H9 (cell line): ENCODE measurements around the gene TAF1. TPM values are rescaled to one million over a fixed set of nuclear protein-coding genes. Genes with fewer than 3 reads are reported as not detected.

Experiments used
- DNase-seq: peaks from one replicate; pipeline ENCODE4 v3.0.0-alpha.2; 2017
- H2AFZ ChIP-seq: one replicate; pipeline ENCODE4 v1.6.1; 2013; ENCODE audit warnings: mild to moderate bottlenecking, low read length, control low read depth, moderate library complexity
- H2AK5ac ChIP-seq: 2 replicates; pipeline ENCODE4 v1.6.1; 2013; ENCODE audit warnings: low read length, control low read depth, mixed read lengths; ENCODE audit not compliant: insufficient read length
- H2BK120ac ChIP-seq: one replicate; pipeline ENCODE4 v1.6.1; 2013; ENCODE audit warnings: low read depth, mild to moderate bottlenecking, low read length, control low read depth, inconsistent platforms; ENCODE audit not compliant: poor library complexity, severe bottlenecking
- H2BK12ac ChIP-seq: 2 replicates; pipeline ENCODE4 v1.6.1; 2013; ENCODE audit warnings: low read length, control low read depth, mixed read lengths, low read depth; ENCODE audit not compliant: insufficient read length
- H2BK15ac ChIP-seq: 2 replicates; pipeline ENCODE4 v1.6.1; 2013; ENCODE audit warnings: low read depth, low read length, control low read depth
- H2BK20ac ChIP-seq: one replicate; pipeline ENCODE4 v1.6.1; 2013; ENCODE audit warnings: low read depth, mild to moderate bottlenecking, low read length, control low read depth, inconsistent platforms; ENCODE audit not compliant: poor library complexity, severe bottlenecking
- H2BK5ac ChIP-seq: 2 replicates; pipeline ENCODE4 v1.6.1; 2013; ENCODE audit warnings: low read length, control low read depth, mixed read lengths; ENCODE audit not compliant: insufficient read length
- H3K14ac ChIP-seq: 2 replicates; pipeline ENCODE4 v1.6.1; 2013; ENCODE audit warnings: low read length, control low read depth; ENCODE audit not compliant: insufficient read depth
- H3K18ac ChIP-seq: 2 replicates; pipeline ENCODE4 v1.6.1; 2013; ENCODE audit warnings: low read depth, mild to moderate bottlenecking, mixed read lengths, low read length, control low read depth; ENCODE audit not compliant: insufficient read length
- H3K23ac ChIP-seq: 2 replicates; pipeline ENCODE4 v1.6.1; 2013; ENCODE audit warnings: low read length, control low read depth, mixed read lengths, low read depth; ENCODE audit not compliant: insufficient read length
- H3K23me2 ChIP-seq: 2 replicates; pipeline ENCODE4 v1.6.1; 2013; ENCODE audit warnings: low read depth, mild to moderate bottlenecking, mixed read lengths, low read length, control low read depth; ENCODE audit not compliant: insufficient read length, poor library complexity, severe bottlenecking
- H3K27ac ChIP-seq: 2 replicates; pipeline ENCODE4 v1.5.1; 2013; ENCODE audit warnings: low read length, control low read depth, mixed read lengths, low read depth; ENCODE audit not compliant: insufficient read length
- H3K27me3 ChIP-seq: 2 replicates; pipeline ENCODE4 v1.6.1; 2013; ENCODE audit warnings: low read length, control low read depth, inconsistent platforms; ENCODE audit not compliant: insufficient read depth
- H3K4ac ChIP-seq: 2 replicates; pipeline ENCODE4 v1.6.1; 2013; ENCODE audit warnings: low read depth, mild to moderate bottlenecking, control low read depth, inconsistent platforms, low read length, moderate library complexity
- H3K4me1 ChIP-seq: 2 replicates; pipeline ENCODE4 v1.6.1; 2013; ENCODE audit warnings: low read length, control low read depth, inconsistent platforms; ENCODE audit not compliant: insufficient read depth
- H3K4me2 ChIP-seq: 2 replicates; pipeline ENCODE4 v1.6.1; 2013; ENCODE audit warnings: low read length, control low read depth, mixed read lengths; ENCODE audit not compliant: insufficient read length, insufficient read depth
- H3K56ac ChIP-seq: 2 replicates; pipeline ENCODE4 v1.6.1; 2013; ENCODE audit warnings: low read depth, mild to moderate bottlenecking, mixed read lengths, low read length, control low read depth; ENCODE audit not compliant: insufficient read length
- H3K79me1 ChIP-seq: 2 replicates; pipeline ENCODE4 v1.6.1; 2013; ENCODE audit warnings: low read depth, mild to moderate bottlenecking, moderate library complexity, low read length, control low read depth, inconsistent platforms; ENCODE audit not compliant: insufficient read depth, poor library complexity, severe bottlenecking
- H3K79me2 ChIP-seq: 2 replicates; pipeline ENCODE4 v1.6.1; 2013; ENCODE audit warnings: low read length, control low read depth, inconsistent platforms; ENCODE audit not compliant: insufficient read depth
- H3K9ac ChIP-seq: 2 replicates; pipeline ENCODE4 v1.6.1; 2013; ENCODE audit warnings: low read length, control low read depth, mixed read lengths; ENCODE audit not compliant: insufficient read length; ENCODE audit errors: extremely low read depth
- H3K9me3 ChIP-seq: one replicate; pipeline ENCODE4 v1.6.1; 2013; ENCODE audit warnings: low read depth, low read length, inconsistent platforms; ENCODE audit not compliant: control insufficient read depth
- H3T11ph ChIP-seq: one replicate; pipeline ENCODE4 v1.6.1; 2013; ENCODE audit warnings: mild to moderate bottlenecking, low read length, control low read depth, inconsistent platforms
- H4K20me1 ChIP-seq: one replicate; pipeline ENCODE4 v1.6.1; 2013; ENCODE audit not compliant: control insufficient read depth, insufficient read length, insufficient read depth
- H4K5ac ChIP-seq: 2 replicates; pipeline ENCODE4 v1.6.1; 2013; ENCODE audit warnings: low read depth, mild to moderate bottlenecking, mixed read lengths, low read length, control low read depth; ENCODE audit not compliant: insufficient read length
- H4K8ac ChIP-seq: replicated peaks from 2 replicates; pipeline ENCODE4 v1.6.1; 2013; ENCODE audit warnings: low read length, control low read depth, mixed read lengths, low read depth; ENCODE audit not compliant: insufficient read length
- H4K91ac ChIP-seq: 2 replicates; pipeline ENCODE4 v1.6.1; 2013; ENCODE audit warnings: low read depth, mild to moderate bottlenecking, moderate library complexity, mixed read lengths, low read length, control low read depth; ENCODE audit not compliant: insufficient read length
- H3K27ac Mint-ChIP-seq, 3 experiments: 2 replicates in 2 of 3; 3 replicates in 1 of 3; pipeline ENCODE4 v1.8.0; 2020 to 2021; ENCODE audit warnings: mixed read lengths in 3 of 3, mild to moderate bottlenecking in 1 of 3, moderate library complexity in 1 of 3
- H3K27me3 Mint-ChIP-seq: 2 replicates; pipeline ENCODE4 v1.8.0; 2021; ENCODE audit warnings: low read depth, mild to moderate bottlenecking, moderate library complexity, mixed read lengths
- H3K36me3 Mint-ChIP-seq, 3 experiments: 2 replicates in 2 of 3; 3 replicates in 1 of 3; pipeline ENCODE4 v1.8.0; 2020 to 2021; ENCODE audit warnings: low read depth in 3 of 3, mixed read lengths in 3 of 3; ENCODE audit not compliant: insufficient read depth in 1 of 3
- H3K4me1 Mint-ChIP-seq, 2 experiments: 2 replicates each; pipeline ENCODE4 v1.8.0; 2020; ENCODE audit warnings: mixed read lengths in 2 of 2
- H3K4me3 Mint-ChIP-seq, 2 experiments: 2 replicates in 1 of 2; 3 replicates in 1 of 2; pipeline ENCODE4 v1.8.0; 2020 to 2021; ENCODE audit warnings: mild to moderate bottlenecking in 2 of 2, mixed read lengths in 2 of 2, moderate library complexity in 1 of 2
- H3K9me3 Mint-ChIP-seq, 2 experiments: 2 replicates in 1 of 2; 3 replicates in 1 of 2; pipeline ENCODE4 v1.8.0; 2020; ENCODE audit warnings: mild to moderate bottlenecking in 2 of 2, mixed read lengths in 2 of 2, moderate library complexity in 1 of 2
- WGBS: extraction: QIAGEN DNeasy Blood & Tissue Kit; methylation state at CpG from one replicate; pipeline ENCODE4 v1.1.7; 2013; ENCODE audit warnings: missing lambda C conversion rate, low lambda C conversion rate, mixed read lengths; ENCODE audit not compliant: insufficient read length; ENCODE audit errors: extremely low coverage; 5-methylcytosine and 5-hydroxymethylcytosine counted together
- total RNA-seq: library from RNA; stranded (reverse); gene quantifications from 2 replicates; pipeline ENCODE4 v1.2.1, GENCODE V29; 2021
- TF ChIP-seq, protein P1 (sequence below): fragments of 200-600 bp; sonication (generic); conservative IDR thresholded peaks from 3 replicates; pipeline ENCODE4 v1.8.0; 2021; ENCODE audit warnings: antibody characterized with exemption, mild to moderate bottlenecking

Gene TAF1
- total RNA-seq, 1 experiment from 2014 or later = 32.2 TPM

DNA sequence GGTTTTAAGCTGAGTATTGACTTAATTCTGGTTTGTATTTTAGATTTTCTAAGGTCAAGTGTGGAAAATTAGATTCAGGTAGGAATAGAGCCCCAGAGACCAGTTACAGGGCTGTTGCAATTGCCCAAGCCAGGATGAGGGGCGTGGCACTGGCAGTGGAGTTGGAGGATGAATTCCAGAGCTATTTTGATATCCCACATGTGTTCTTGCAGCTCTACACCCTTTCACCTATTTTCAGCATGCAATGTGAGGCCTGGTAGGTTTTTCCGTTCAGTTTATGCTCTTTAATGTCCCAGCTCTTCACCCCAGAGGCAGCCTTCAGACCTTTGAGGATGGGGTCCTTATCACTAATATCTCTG, 148.9 kb downstream of the TAF1 start:
- no peak overlapping the region for H2BK12ac ChIP-seq
- no peak overlapping the region for H4K91ac ChIP-seq
- H3K14ac ChIP-seq = no peak overlapping the region
- H3K4ac ChIP-seq = no peak overlapping the region
- H2BK5ac ChIP-seq = no peak overlapping the region
- H3T11ph ChIP-seq = no peak overlapping the region
- no peak overlapping the region for H4K8ac ChIP-seq
- TF ChIP-seq, protein P1, sequence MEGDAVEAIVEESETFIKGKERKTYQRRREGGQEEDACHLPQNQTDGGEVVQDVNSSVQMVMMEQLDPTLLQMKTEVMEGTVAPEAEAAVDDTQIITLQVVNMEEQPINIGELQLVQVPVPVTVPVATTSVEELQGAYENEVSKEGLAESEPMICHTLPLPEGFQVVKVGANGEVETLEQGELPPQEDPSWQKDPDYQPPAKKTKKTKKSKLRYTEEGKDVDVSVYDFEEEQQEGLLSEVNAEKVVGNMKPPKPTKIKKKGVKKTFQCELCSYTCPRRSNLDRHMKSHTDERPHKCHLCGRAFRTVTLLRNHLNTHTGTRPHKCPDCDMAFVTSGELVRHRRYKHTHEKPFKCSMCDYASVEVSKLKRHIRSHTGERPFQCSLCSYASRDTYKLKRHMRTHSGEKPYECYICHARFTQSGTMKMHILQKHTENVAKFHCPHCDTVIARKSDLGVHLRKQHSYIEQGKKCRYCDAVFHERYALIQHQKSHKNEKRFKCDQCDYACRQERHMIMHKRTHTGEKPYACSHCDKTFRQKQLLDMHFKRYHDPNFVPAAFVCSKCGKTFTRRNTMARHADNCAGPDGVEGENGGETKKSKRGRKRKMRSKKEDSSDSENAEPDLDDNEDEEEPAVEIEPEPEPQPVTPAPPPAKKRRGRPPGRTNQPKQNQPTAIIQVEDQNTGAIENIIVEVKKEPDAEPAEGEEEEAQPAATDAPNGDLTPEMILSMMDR = no peak
- Mint-ChIP-seq H3K4me1 (peaks cover 0 to 7% of the 10 kb centered on the region in 2 experiments; a peak in 3 of 4 replicates), H3K9me3 (peaks cover 58 to 60% of the 10 kb centered on the region in 2 experiments), H3K36me3 (peaks cover 0 to 4% (median 3%) of the 10 kb centered on the region in 3 experiments; a peak in 5 of 7 replicates), H3K27ac (no peak overlapping the region), H3K27me3 (no peaks in the 10 kb centered on the region; the same call in 1 of the 2 replicates), H3K4me3 (no peak overlapping the region)
- no peak overlapping the region for H3K4me2 ChIP-seq
- peaks cover 36% of the 10 kb centered on the region for H3K9me3 ChIP-seq
- no peak overlapping the region for H2BK120ac ChIP-seq
- no peaks in the 10 kb centered on the region for H3K4me1 ChIP-seq
- H2BK20ac ChIP-seq = no peak overlapping the region
- no CpG with 5 or more reads among the region's 2 CpGs for WGBS
- H2AFZ ChIP-seq = no peak overlapping the region
- H3K23me2 ChIP-seq = no peaks in the 10 kb centered on the region
- no peaks in the 10 kb centered on the region for H3K79me1 ChIP-seq
- no peaks in the 10 kb centered on the region for H3K27me3 ChIP-seq
- no peak overlapping the region for H2BK15ac ChIP-seq
- H3K27ac ChIP-seq = no peak overlapping the region
- H3K18ac ChIP-seq = no peak overlapping the region
- no peaks in the 10 kb centered on the region for H4K20me1 ChIP-seq
- no peak overlapping the region for H3K9ac ChIP-seq
- no peak overlapping the region for H2AK5ac ChIP-seq
- H4K5ac ChIP-seq = no peak overlapping the region
- no peak overlapping the region for H3K56ac ChIP-seq
- no peak overlapping the region for H3K23ac ChIP-seq
- H3K79me2 ChIP-seq = no peaks in the 10 kb centered on the region
- no peak for DNase-seq

Other genes with a start within 250 kb of the TAF1 start
- gene MED12, start 247.8 kb upstream of the TAF1 start, total RNA-seq = 30.8 and 33.0 TPM in 2 replicates
- 3.5 and 3.6 TPM in 2 replicates for gene NLGN3, start 221.5 kb upstream of the TAF1 start, total RNA-seq
- not detected in 2 replicates for gene GJB1, start 143.1 kb upstream of the TAF1 start, total RNA-seq
- 83.4 and 86.5 TPM in 2 replicates for gene ZMYM3, start 112.2 kb upstream of the TAF1 start, total RNA-seq
- gene NONO, start 82.7 kb upstream of the TAF1 start, total RNA-seq = 703 and 707 TPM in 2 replicates
- 3.7 and 5.0 TPM in 2 replicates for gene ITGB1BP2, start 64.6 kb upstream of the TAF1 start, total RNA-seq
- gene OGT, start 166.7 kb downstream of the TAF1 start, total RNA-seq = 108 and 116 TPM in 2 replicates
- gene GCNA, start 212.1 kb downstream of the TAF1 start, total RNA-seq = 0.48 and 0.96 TPM in 2 replicates